ENCODE data around the gene CCNL1. TPM values are rescaled to one million over a fixed set of nuclear protein-coding genes. Genes with fewer than 3 reads are reported as not detected.

The CCNL1 gene
- total and polyA plus RNA-seq, 2 of the 8 experiments (the other 6 are each of a cell fraction or from before 2014, with no cell fraction given): 64.5 to 68.6 TPM

DNA sequence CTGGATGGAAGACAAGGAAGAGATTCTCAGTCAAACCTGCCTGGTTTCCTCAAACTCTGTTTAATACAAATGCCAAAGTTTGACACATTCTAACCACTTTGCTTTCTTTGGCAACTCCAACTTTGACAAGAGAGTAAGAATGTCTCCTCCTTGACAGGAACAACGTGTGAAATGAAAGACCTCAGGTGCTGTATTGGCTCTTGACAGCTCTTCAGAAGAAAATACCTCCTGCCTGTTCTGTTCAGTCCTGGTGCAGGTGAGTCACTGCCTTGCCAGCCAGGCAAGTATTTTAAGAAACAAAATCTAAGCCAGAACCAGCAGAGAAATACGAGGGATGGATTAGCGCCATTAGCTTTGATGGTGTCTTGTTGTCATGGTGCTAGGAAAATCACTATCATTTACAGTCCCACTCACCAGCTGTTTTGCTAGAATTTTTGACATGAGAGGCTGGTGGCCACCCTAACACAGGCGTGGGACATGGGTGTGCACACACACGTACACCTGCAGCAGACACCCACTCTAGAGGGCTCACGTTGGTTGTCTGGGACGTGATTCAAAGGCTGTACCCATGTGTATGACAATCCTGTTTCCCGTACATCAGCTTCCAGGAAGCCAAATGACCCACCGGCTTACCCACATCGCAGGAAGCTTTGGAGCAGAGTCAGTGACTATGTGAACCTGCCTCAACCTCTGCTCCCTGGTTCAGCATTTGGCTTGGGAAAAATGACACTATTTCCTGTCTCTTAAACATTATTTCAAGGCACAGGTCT, 60.4 kb downstream of the CCNL1 start:
- no peak overlapping the region for H2BK12ac ChIP-seq (ENCODE audit: low read depth, low read length)
- 0 out of 2 replicates have a peak overlapping the region, but pooled peaks have one; percentile 31 for H2AFZ ChIP-seq (ENCODE audit: low read length)
- CTCF ChIA-PET (ENCODE audit: partially characterized antibody): interaction anchor here (0.5 to 56.4 kb wide), 5 partner anchors 10 to 550 kb away, joined by 4 to 1014 read pairs (median 4); no protein-coding TSS in a partner anchor
- H3K4me1 ChIP-seq (replicated peaks in 1 of 4; ENCODE audit: control insufficient read depth in 3 of 4, insufficient read depth in 4 of 4, low read length in 3 of 4): no peaks in the 10 kb centered on the region
- H2BK5ac ChIP-seq (ENCODE audit: low read depth, low read length): no peak overlapping the region
- no peaks in the 10 kb centered on the region; the same call in 1 of the 2 replicates for H3K79me1 ChIP-seq (ENCODE audit: low read depth, low read length)
- H2BK20ac ChIP-seq (ENCODE audit: low read length): no peak overlapping the region
- H2BK15ac ChIP-seq (ENCODE audit: low read length): no peak overlapping the region
- no peak overlapping the region for H3K4me3 ChIP-seq (ENCODE audit: extremely low read depth in 1 of 4, insufficient read depth in 2 of 4, low read depth in 3 of 4, low read length in 4 of 4)
- H3K27ac ChIP-seq (ENCODE audit: low read depth, low read length): no peak overlapping the region
- H3K9me3 ChIP-seq (ENCODE audit: insufficient read depth in 2 of 2, low read depth in 1 of 2, low read length in 1 of 2): no peaks in the 10 kb centered on the region
- H3K4me2 ChIP-seq (ENCODE audit: insufficient read depth in 1 of 2, low read depth in 2 of 2, low read length in 2 of 2): no peak overlapping the region
- no peak overlapping the region for H4K91ac ChIP-seq (replicated peaks; ENCODE audit: insufficient read length, low read length)
- no peak overlapping the region for H2AK5ac ChIP-seq (ENCODE audit: low read depth, low read length)
- no peak overlapping the region for H3K23ac ChIP-seq (ENCODE audit: insufficient read length)
- no peak overlapping the region for H2BK120ac ChIP-seq (replicated peaks; ENCODE audit: low read depth, low read length)
- no peaks in the 10 kb centered on the region for H3K36me3 ChIP-seq (ENCODE audit: control insufficient read depth in 2 of 4, insufficient read depth in 4 of 4, low read length in 3 of 4)
- H4K20me1 ChIP-seq (replicated peaks in 1 of 2; ENCODE audit: control insufficient read depth in 1 of 2, insufficient read depth in 2 of 2, low read length in 2 of 2): no peaks in the 10 kb centered on the region
- H3K14ac ChIP-seq (ENCODE audit: insufficient read length): no peak overlapping the region
- no peaks in the 10 kb centered on the region for H3K23me2 ChIP-seq (ENCODE audit: low read depth, low read length)
- H3K27me3 ChIP-seq (replicated peaks in 1 of 4; ENCODE audit: control insufficient read depth in 3 of 4, extremely low read depth in 1 of 4, insufficient read depth in 3 of 4, low read length in 3 of 4): no peaks in the 10 kb centered on the region
- no peak for FAIRE-seq
- no peak overlapping the region for H4K8ac ChIP-seq (ENCODE audit: extremely low read depth, insufficient read depth, low read length)
- H3K18ac ChIP-seq (ENCODE audit: extremely low read depth, low read length): no peak overlapping the region
- H3K79me2 ChIP-seq (ENCODE audit: control insufficient read depth in 1 of 2, insufficient read depth in 2 of 2, low read length in 2 of 2): no peaks in the 10 kb centered on the region
- no peak overlapping the region for H3K56ac ChIP-seq (replicated peaks; ENCODE audit: insufficient read length, low read depth, low read length)
- no peak for DNase-seq (ENCODE audit: low read depth in 1 of 2, low spot score in 2 of 2)
- 95% methylated on average over 10 of the region's 10 CpGs; no CpG with 5 or more reads in 1 of the 2 experiments for WGBS, 2 experiments (ENCODE audit: extremely low coverage in 1 of 2, insufficient coverage in 1 of 2, insufficient read length in 1 of 2, insufficient replicate concordance in 2 of 2, low coverage in 1 of 2, low lambda C conversion rate in 2 of 2, missing lambda C conversion rate in 1 of 2)
- POLR2A ChIA-PET (ENCODE audit: partially characterized antibody): interaction anchor here (0.6 to 1.3 kb wide), 3 partner anchors 11 to 48 kb away, joined by 3 to 7 read pairs (median 3); no protein-coding TSS in a partner anchor
- H3K9ac ChIP-seq (replicated peaks in 1 of 4; ENCODE audit: extremely low read depth in 1 of 4, low read depth in 3 of 4, low read length in 3 of 4): no peak overlapping the region
- no peak overlapping the region for H3K4ac ChIP-seq (replicated peaks; ENCODE audit: insufficient read length, low read depth, low read length)
- TF ChIP-seq TAF7 (optimal IDR thresholded peaks at IDR 0.05; ENCODE audit: borderline replicate concordance, low read depth, low read length): no peak
- no peak for TF ChIP-seq TAF1 (IDR thresholded peaks at IDR 0.05; ENCODE audit: low read depth, low read length)
- TF ChIP-seq BCL11A (IDR thresholded peaks at IDR 0.05; ENCODE audit: low read depth in 2 of 2, low read length in 2 of 2): no peak
- TF ChIP-seq EZH2 (IDR thresholded peaks at IDR 0.05; ENCODE audit: low read depth, low read length, severe bottlenecking): no peak
- no peak for TF ChIP-seq PHF8 (conservative IDR thresholded peaks at IDR 0.05; ENCODE audit: low read depth, low read length)
- TF ChIP-seq SP4 (IDR thresholded peaks at IDR 0.05; ENCODE audit: low read length): no peak
- no peak for TF ChIP-seq SAP30 (IDR thresholded peaks at IDR 0.05; ENCODE audit: insufficient read depth, insufficient replicate concordance, low read length)
- no peak for TF ChIP-seq CBX8 (IDR thresholded peaks at IDR 0.05; ENCODE audit: borderline replicate concordance, low read depth, low read length)
- no peak overlapping the region for H4K5ac ChIP-seq (ENCODE audit: insufficient read length, low read depth, low read length)
